ENCODE measurements around the gene LRRC27.

Gene LRRC27

DNA sequence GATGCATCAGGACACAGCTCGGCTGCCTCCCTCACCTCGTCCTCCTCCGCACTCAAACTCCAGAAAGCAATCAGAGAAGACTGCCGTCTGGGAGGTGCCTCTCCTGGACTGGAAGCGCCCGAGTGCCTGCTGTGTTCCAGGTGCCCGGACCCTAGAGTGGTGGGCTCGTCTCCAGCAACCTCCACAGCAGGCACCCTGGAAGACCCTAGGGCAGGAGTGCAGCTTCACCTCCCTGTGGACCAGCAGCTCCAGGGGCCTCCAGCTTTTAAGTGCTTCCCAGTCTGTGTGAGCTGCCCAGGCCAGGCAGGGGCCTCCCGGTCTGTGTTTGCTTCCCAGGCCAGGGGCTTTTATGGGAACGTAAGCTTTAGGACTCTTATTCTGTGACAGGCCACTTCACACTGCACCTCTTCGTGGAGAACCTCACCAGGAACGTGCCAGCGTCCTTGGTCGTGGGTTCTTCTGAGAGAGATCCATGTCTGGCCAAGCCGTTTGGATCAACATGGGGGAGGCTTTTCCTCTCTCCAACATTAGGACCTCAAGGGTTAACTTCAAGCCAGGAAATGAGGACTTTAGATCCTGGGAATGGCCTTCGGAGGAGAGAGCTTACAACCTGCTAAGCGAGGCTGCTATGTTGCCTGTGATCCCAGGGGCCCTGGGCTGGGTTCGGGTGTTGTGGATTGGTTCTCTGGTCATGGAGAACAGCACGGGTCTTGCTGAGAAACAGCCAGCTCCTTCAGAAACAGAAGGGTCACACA lies 59.1 kb downstream of the LRRC27 start:
- DNase-seq (ENCODE audit: low read depth): no peak

- no peak for DNase-seq (ENCODE audit: low read depth)
Measured at GRCh38 chr10:132391676-132392020, 59.7 kb downstream of the LRRC27 start.

DNA sequence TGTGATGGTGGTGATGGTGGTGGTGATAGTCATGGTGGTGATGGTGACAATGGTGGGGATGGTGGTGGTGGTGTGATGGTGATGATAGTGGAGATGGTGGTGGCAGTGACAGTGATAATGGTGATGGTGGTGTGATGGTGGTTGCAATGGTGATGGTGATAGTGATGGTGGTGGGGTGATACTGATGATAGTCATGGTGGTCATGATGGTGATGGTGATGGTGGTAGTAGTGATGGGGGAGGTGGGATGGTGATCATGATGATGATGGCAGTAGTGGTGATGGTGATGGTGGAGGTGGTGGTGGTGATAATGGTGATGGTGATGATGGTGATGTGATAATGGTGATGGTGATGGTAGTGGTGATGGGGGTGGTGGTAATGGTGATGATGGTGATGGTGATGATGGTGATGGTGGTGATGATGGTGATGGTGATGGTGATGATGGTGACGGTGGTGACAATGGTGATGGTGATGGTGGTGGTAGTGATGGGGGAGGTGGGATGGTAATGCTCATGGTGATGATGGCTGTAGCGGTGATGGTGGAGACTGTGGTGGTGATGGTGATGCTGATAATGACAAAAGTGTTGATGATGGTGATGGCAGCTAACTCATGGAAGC lies 60.3 kb downstream of the LRRC27 start:
- no peak for DNase-seq (ENCODE audit: low read depth)

GRCh38 chr10:132392811-132393694 lies 61.1 kb downstream of the LRRC27 start:
- no peak for DNase-seq (ENCODE audit: low read depth)

- no peak for DNase-seq (ENCODE audit: low read depth)
Measured at GRCh38 chr10:132393695-132394181, 61.7 kb downstream of the LRRC27 start.

GRCh38 chr10:132394201-132394811 lies 62.3 kb downstream of the LRRC27 start:
- DNase-seq (ENCODE audit: low read depth): no peak

DNA sequence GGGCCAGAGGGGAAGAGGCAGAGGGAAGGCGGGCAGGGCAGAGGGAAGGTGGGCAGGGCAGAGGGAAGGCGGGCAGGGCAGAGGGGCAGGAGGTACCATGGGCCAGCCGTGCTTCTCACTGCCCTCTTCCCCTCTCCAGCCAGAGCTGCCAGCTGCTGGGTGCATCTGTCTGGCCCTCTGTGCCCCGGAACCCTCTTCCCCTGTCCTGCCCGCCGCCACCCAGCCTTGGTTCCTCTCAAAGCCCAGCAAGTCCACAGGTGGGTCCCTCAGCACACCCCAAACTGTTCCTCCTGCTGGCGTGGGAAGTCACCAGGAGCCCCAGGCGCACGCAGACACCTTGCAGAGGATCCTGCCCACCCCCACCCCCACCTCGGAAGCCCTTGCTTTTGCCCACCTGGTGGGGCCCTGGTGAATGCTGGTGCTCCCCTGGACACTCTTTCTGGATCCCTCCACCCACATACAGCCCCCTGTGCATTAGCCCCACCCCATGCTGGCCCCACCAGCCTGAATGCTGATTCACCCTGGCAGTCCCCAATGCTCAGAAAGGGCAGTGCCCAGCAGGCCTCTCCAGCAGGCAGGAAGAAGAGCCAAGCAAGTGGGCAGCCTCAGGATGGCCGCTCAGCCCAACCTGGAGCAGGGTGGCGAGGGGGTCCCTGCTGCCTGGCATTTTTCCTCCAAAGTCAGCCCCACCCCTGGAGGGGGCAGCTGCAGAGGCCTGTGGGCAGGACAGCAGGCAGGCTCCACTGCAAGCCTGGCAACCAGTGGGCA lies 63.1 kb downstream of the LRRC27 start:
- no peak for DNase-seq (ENCODE audit: low read depth)

DNA sequence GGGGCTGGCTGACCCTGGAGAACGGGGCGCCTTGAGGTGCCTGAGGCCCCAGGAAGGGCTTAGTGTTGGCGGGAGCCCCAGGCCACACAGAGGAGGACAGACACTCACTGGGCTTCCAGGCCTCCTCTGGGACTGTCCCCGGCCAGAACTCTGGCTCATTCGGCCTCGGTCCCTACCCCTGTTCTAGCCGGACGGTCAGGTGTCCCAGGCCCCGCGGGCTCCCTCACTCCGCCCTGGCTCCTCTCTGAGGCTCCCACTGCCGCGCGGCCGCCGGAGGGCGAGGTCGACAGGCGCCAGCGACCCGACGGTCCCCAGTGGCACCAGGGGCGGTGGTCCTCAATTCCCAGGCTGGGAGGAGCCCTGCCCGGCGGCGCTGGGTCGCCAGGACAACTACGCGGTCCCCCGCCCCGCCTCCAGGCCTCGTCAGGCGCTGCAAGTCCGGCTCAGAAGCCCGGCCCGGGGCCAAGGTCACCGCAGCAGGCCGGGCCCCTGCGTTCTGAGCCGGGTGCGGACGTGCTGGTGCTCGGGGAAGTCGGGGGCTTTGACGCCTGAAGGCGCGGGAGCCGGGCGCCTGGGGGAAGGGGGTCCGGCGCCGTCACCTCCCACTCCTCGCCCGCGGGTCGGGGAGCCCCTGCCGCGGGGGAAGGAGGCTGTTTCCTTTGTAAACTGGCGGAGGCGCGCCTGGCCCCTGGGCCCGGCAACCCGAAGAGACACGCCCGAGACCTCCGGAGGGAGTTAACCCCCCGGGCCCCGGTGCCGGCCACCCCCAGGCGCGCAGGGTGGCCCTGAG lies 63.9 kb downstream of the LRRC27 start:
- no peak for DNase-seq (ENCODE audit: low read depth)

DNA sequence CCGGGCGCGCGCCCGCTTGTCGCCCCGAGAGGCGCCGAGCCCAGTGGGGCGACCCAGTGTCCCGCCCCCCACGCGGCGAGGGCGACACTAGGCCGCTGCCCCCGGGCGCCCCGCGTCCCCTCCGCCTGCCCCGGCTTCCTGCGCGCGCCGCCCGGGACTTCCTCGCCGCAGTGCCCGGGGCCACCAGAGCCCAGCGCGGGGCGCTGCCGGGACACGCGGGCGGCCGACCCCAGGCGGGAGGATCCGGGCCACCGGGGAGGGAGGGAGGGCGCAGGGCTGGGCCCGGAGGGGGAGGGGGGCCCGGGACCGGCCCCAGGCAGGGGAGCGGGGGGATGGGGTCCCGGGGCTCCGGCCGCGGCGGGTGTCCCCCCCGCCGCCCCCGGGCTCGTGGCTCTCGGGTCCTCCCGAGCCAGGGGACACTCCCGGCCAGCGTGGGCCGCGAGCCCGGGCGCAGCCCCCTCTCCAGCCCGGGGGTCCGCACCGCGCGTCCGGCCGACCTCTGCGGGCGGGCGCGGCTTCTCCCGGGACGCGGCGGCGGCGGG lies 64.6 kb downstream of the LRRC27 start:
- peak; percentile 59 for DNase-seq (ENCODE audit: low read depth)

DNA sequence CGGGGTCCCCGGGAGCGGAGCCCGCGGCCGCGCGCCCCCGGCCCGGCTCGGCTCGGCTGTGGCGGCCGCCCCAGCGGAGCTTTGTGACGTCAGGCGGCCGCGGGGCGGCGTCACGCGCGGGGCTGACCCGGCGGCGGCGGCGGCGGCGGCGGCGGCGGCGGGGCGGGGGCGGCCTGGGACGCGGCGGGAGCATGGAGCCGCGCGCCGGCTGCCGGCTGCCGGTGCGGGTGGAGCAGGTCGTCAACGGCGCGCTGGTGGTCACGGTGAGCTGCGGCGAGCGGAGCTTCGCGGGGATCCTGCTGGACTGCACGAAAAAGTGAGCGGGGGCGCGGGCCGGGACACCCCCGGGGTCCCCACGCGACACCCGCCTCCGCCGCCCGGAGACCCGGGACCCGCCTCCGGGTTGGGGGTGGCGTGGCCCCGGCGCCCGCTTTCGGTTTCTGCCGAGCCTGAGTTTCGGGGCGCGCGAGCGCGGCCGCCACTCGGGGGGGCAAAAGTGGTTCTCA lies 65.1 kb downstream of the LRRC27 start, which contains the start of gene PWWP2B:
Gene PWWP2B, plus strand, starts transcription at position 165 of the 506 bp plus-strand sequence. Its CDS starts 27 bp downstream, at position 192.
- DNase-seq (ENCODE audit: low read depth): peak; percentile 37

- no peak for DNase-seq (ENCODE audit: low read depth)
Measured at GRCh38 chr10:132397671-132398565, 65.9 kb downstream of the LRRC27 start.

DNA sequence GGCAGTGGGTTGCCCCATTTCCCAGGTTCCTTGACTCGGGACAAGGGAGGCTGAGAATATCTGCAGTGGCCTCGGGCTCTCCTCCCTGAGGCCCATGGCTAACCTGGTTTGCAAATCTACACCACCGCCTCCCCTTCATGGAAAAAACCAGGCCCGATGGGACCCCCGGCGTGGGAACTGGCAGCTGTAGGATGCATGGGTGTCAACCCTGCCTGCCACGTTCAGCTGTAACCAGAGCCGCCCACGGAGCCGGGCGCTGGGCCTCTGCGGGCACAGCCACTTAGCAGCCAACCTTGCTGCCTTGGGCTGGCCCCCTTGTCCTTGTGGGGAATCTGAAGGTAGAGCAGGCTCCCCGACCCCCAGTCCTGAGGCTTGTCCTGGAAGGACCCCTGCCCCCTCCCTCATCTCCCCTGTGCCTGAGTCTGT lies 66.6 kb downstream of the LRRC27 start:
- DNase-seq (ENCODE audit: low read depth): no peak

GRCh38 chr10:132399117-132400035 lies 67.4 kb downstream of the LRRC27 start:
- no peak for DNase-seq (ENCODE audit: low read depth)

- no peak for DNase-seq (ENCODE audit: low read depth)
Measured at GRCh38 chr10:132400041-132400546, 68.1 kb downstream of the LRRC27 start.

- DNase-seq (ENCODE audit: low read depth): no peak
Measured at GRCh38 chr10:132400547-132401151, 68.7 kb downstream of the LRRC27 start.

- DNase-seq (ENCODE audit: low read depth): no peak
Measured at GRCh38 chr10:132401401-132402118, 69.6 kb downstream of the LRRC27 start.
